A549 (cell line): ENCODE measurements around the gene ZBTB12.

Experiments
- CHD2 ChIP-seq: fragments of 150-350 bp; IDR thresholded peaks from 2 replicates; pipeline ENCODE4 v1.6.1; 2014; ENCODE audit warnings: low read length; ENCODE audit not compliant: partially characterized antibody
- JUN ChIP-seq, 2 experiments: fragments of >200 bp; sonication (Bioruptor Twin); formaldehyde crosslinking; IDR thresholded peaks; 2 replicates in 1 of 2; 3 replicates in 1 of 2; pipeline ENCODE4 v1.6.1; 2016 to 2017
- TF ChIP-seq, protein P1 (sequence below): fragments of 200-600 bp; sonication (generic); IDR thresholded peaks from 2 replicates; pipeline ENCODE4 v1.6.1; 2016; ENCODE audit warnings: antibody characterized with exemption, mild to moderate bottlenecking, moderate library complexity
- TF ChIP-seq, protein P2 (sequence below): fragments of >200 bp; sonication (Bioruptor Twin); formaldehyde crosslinking; IDR thresholded peaks from 3 replicates; pipeline ENCODE4 v1.5.1; 2016

DNA sequence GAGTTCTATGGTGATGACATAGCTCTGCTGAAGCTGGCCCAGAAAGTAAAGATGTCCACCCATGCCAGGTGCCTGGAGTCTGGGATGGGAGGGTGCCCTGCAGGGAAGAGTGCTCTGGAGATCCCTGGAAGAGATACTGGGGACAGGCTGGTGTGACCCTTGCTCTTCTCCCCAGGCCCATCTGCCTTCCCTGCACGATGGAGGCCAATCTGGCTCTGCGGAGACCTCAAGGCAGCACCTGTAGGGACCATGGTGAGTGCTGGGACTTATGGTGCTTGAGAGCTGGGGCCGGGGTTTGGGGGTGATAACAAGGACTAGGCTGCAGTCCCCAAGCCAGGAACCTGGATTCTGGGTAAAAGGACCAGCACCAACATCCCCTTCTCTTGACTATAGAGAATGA is 41.9 kb upstream of the ZBTB12 start:
- TF ChIP-seq, protein P1, sequence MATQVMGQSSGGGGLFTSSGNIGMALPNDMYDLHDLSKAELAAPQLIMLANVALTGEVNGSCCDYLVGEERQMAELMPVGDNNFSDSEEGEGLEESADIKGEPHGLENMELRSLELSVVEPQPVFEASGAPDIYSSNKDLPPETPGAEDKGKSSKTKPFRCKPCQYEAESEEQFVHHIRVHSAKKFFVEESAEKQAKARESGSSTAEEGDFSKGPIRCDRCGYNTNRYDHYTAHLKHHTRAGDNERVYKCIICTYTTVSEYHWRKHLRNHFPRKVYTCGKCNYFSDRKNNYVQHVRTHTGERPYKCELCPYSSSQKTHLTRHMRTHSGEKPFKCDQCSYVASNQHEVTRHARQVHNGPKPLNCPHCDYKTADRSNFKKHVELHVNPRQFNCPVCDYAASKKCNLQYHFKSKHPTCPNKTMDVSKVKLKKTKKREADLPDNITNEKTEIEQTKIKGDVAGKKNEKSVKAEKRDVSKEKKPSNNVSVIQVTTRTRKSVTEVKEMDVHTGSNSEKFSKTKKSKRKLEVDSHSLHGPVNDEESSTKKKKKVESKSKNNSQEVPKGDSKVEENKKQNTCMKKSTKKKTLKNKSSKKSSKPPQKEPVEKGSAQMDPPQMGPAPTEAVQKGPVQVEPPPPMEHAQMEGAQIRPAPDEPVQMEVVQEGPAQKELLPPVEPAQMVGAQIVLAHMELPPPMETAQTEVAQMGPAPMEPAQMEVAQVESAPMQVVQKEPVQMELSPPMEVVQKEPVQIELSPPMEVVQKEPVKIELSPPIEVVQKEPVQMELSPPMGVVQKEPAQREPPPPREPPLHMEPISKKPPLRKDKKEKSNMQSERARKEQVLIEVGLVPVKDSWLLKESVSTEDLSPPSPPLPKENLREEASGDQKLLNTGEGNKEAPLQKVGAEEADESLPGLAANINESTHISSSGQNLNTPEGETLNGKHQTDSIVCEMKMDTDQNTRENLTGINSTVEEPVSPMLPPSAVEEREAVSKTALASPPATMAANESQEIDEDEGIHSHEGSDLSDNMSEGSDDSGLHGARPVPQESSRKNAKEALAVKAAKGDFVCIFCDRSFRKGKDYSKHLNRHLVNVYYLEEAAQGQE = no peak
- no peak for TF ChIP-seq JUN (IDR thresholded peaks at IDR 0.05)
- no peak for TF ChIP-seq CHD2
- TF ChIP-seq, protein P2, sequence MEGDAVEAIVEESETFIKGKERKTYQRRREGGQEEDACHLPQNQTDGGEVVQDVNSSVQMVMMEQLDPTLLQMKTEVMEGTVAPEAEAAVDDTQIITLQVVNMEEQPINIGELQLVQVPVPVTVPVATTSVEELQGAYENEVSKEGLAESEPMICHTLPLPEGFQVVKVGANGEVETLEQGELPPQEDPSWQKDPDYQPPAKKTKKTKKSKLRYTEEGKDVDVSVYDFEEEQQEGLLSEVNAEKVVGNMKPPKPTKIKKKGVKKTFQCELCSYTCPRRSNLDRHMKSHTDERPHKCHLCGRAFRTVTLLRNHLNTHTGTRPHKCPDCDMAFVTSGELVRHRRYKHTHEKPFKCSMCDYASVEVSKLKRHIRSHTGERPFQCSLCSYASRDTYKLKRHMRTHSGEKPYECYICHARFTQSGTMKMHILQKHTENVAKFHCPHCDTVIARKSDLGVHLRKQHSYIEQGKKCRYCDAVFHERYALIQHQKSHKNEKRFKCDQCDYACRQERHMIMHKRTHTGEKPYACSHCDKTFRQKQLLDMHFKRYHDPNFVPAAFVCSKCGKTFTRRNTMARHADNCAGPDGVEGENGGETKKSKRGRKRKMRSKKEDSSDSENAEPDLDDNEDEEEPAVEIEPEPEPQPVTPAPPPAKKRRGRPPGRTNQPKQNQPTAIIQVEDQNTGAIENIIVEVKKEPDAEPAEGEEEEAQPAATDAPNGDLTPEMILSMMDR = no peak
